K562 (cell line): ENCODE measurements around the gene AP3S2. TPM values are rescaled to one million over a fixed set of nuclear protein-coding genes. Genes with fewer than 3 reads are reported as not detected.

Source experiments
- CEBPB ChIP-seq: fragments of 450-650 bp; IDR thresholded peaks from 2 replicates; pipeline ENCODE4 v1.6.1; 2016; ENCODE audit warnings: missing genetic modification characterization, missing compliant biosample characterization
- EP400 ChIP-seq: fragments of 450-650 bp; IDR thresholded peaks from 2 replicates; pipeline ENCODE4 v1.6.1; 2017; ENCODE audit warnings: antibody characterized with exemption, mild to moderate bottlenecking, moderate library complexity
- NCOA4 ChIP-seq: fragments of 450-650 bp; IDR thresholded peaks from 2 replicates; pipeline ENCODE4 v1.6.1; 2018; ENCODE audit warnings: mild to moderate bottlenecking; ENCODE audit not compliant: partially characterized antibody
- PCBP1 ChIP-seq: fragments of 200-400 bp; formaldehyde crosslinking; IDR thresholded peaks from 2 replicates; pipeline ENCODE4 v1.6.1; 2018; ENCODE audit warnings: mild to moderate bottlenecking, low read depth, low read length; ENCODE audit not compliant: poor library complexity, severe bottlenecking
- SMARCC2 ChIP-seq: fragments of 450-650 bp; IDR thresholded peaks from 2 replicates; pipeline ENCODE4 v1.6.1; 2017; ENCODE audit warnings: antibody characterized with exemption, moderate library complexity, mild to moderate bottlenecking, low read depth
- TGIF2 ChIP-seq: sonication (generic); formaldehyde crosslinking; IDR thresholded peaks from 2 replicates; pipeline ENCODE4 v1.8.1; 2022; ENCODE audit warnings: mild to moderate bottlenecking, missing genetic modification reagents, moderate library complexity
- polyA plus RNA-seq, 8 experiments: library from polyadenylated mRNA; depleted of rRNA in 4 of 8; stranded (reverse) in 5 of 8; unstranded in 3 of 8; fragments of >200 nt; fragmentation: Nextera tagmentation in 2 of 8; fragmentation: Illumina TruSeq in 1 of 8; extraction: Ambion mirVana in 2 of 8; extraction: Trizol in 1 of 8; gene quantifications; 2 replicates each; pipeline versions ENCODE4 v1.2.1 to v1.2.3, GENCODE V29; 2011 to 2014; ENCODE audit warnings: inconsistent platforms in 1 of 8, missing spikeins in 1 of 8
- total RNA-seq, 7 experiments: library from RNA; depleted of rRNA in 6 of 7; stranded (reverse); fragments of >200 nt in 6 of 7; fragmentation: Illumina TruSeq in 2 of 7; extraction: Trizol in 2 of 7; gene quantifications; 2 replicates each; pipeline versions ENCODE4 v1.2.1 to v1.2.3, GENCODE V29; 2011 to 2021; ENCODE audit warnings: low replicate concordance in 1 of 7
- TF ChIP-seq, protein P1 (sequence below): fragments of 450-650 bp; IDR thresholded peaks from 2 replicates; pipeline ENCODE4 v1.6.1; 2017; ENCODE audit warnings: antibody characterized with exemption, mild to moderate bottlenecking
- TF ChIP-seq, protein P2 (sequence below): fragments of 250-450 bp; sonication (Bioruptor Pico); IDR thresholded peaks from 2 replicates; pipeline ENCODE4 v1.5.0; 2021; ENCODE audit warnings: mild to moderate bottlenecking, moderate library complexity
- TF ChIP-seq, protein P3 (sequence below): fragments of 200-800 bp; sonication (Bioruptor generic); IDR thresholded peaks from 2 replicates; pipeline ENCODE4 v1.6.1; 2016; ENCODE audit warnings: missing genetic modification characterization, missing compliant biosample characterization
- TF ChIP-seq, protein P4 (sequence below), 2 experiments: fragments of 450-650 bp; conservative IDR thresholded peaks; 2 replicates each; pipeline ENCODE4 v1.6.1; 2017; ENCODE audit warnings: mild to moderate bottlenecking in 2 of 2, moderate library complexity in 2 of 2

AP3S2 gene
- total and polyA plus RNA-seq, 9 of the 15 experiments (the other 6 are each of a cell fraction or from before 2014, with no cell fraction given) = 16.4 to 54.1 (median 37.4) TPM

DNA sequence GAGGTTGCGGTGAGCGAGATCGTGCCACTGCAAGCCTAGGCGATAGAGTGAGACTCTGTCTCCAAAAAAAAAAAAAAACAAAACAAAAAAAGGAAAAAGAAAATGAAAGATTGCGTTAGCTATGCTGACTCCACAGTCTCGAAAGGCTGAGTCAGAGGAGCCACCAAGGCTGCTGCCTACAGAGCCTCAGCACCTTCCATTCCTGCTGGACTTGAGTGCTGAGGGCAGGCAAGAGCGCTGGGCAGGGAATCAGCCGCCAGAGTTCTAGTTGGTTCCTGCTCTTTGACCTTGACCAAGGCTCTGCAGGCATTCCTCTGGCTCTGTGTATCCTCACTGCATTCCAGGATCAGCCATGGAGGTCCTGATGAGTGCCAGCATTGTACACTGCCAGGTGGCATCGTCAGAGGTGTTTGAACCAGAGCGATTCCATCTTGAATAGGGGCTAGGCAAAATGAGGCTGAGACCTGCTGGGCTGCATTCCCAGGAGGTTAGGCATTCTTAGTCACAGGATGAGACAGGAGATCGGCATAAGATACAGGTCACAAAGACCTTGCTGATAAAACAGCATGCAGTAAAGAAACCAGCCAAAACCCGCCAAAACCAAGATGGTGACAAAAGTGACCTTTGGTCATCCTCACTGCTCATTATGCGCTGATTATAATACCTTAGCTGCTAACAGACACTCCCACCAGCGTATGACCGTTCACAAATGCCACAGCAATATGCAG lies 111.7 kb downstream of the AP3S2 start (continued):
- TF ChIP-seq, protein P1, sequence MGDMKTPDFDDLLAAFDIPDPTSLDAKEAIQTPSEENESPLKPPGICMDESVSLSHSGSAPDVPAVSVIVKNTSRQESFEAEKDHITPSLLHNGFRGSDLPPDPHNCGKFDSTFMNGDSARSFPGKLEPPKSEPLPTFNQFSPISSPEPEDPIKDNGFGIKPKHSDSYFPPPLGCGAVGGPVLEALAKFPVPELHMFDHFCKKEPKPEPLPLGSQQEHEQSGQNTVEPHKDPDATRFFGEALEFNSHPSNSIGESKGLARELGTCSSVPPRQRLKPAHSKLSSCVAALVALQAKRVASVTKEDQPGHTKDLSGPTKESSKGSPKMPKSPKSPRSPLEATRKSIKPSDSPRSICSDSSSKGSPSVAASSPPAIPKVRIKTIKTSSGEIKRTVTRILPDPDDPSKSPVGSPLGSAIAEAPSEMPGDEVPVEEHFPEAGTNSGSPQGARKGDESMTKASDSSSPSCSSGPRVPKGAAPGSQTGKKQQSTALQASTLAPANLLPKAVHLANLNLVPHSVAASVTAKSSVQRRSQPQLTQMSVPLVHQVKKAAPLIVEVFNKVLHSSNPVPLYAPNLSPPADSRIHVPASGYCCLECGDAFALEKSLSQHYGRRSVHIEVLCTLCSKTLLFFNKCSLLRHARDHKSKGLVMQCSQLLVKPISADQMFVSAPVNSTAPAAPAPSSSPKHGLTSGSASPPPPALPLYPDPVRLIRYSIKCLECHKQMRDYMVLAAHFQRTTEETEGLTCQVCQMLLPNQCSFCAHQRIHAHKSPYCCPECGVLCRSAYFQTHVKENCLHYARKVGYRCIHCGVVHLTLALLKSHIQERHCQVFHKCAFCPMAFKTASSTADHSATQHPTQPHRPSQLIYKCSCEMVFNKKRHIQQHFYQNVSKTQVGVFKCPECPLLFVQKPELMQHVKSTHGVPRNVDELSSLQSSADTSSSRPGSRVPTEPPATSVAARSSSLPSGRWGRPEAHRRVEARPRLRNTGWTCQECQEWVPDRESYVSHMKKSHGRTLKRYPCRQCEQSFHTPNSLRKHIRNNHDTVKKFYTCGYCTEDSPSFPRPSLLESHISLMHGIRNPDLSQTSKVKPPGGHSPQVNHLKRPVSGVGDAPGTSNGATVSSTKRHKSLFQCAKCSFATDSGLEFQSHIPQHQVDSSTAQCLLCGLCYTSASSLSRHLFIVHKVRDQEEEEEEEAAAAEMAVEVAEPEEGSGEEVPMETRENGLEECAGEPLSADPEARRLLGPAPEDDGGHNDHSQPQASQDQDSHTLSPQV = peak; percentile 99
- TF ChIP-seq TGIF2 (CRISPR knock-in tag) = no peak
- TF ChIP-seq PCBP1 = no peak
- no peak; the same call in 1 of the 2 replicates for TF ChIP-seq CEBPB (tag)
- TF ChIP-seq, protein P2, sequence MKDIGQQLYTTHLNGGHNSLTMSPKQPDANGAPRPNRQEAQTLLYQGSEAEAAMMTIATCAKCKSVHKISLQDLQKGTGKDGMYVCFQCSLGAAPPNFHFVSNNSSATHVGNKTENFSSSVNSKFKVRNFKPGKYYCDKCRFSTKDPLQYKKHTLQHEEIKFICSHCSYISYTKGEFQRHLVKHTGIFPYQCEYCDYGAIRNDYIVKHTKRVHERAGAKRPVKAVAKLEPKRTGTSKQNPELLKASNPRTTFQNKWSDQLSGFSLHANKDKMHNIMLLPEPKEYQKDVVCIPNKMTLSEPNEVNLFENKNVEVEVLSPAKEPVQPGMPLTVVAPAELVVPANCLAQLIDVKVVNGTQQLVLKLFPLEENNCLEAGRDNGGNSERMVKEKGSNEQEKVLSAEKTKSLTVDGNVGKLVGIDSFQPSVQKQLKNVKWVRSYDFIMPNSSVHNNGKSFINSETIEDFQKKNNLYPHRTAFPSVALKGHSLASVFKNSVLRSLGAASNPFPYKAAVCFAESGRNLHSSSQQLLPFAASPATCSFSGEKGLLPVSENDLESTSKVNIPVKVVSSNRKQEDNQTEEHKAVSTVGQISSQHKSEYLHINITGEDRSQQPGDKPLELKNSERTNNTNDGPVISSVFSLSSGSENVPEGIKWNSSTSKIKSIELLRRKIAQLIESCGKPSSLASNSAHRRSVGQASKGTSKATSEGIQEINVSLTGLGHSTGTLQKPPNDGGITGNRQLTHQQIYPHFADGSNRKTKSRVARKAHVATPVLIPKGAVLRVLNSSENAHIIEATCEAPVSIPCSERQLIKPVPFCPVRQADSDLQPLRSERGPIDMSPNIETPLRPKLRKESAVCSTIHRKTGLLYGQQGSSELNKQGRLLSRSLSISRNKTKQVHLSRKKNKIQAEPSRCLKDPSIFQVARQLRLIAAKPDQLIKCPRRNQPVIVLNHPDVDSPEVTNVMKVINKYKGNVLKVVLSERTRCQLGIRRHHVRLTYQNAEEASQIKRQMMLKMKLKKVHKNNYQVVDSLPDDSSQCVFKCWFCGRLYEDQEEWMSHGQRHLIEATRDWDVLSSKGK (CRISPR knock-in tag) = 0 out of 2 replicates have a peak, but pooled peaks have one; percentile 48
- TF ChIP-seq, protein P3, sequence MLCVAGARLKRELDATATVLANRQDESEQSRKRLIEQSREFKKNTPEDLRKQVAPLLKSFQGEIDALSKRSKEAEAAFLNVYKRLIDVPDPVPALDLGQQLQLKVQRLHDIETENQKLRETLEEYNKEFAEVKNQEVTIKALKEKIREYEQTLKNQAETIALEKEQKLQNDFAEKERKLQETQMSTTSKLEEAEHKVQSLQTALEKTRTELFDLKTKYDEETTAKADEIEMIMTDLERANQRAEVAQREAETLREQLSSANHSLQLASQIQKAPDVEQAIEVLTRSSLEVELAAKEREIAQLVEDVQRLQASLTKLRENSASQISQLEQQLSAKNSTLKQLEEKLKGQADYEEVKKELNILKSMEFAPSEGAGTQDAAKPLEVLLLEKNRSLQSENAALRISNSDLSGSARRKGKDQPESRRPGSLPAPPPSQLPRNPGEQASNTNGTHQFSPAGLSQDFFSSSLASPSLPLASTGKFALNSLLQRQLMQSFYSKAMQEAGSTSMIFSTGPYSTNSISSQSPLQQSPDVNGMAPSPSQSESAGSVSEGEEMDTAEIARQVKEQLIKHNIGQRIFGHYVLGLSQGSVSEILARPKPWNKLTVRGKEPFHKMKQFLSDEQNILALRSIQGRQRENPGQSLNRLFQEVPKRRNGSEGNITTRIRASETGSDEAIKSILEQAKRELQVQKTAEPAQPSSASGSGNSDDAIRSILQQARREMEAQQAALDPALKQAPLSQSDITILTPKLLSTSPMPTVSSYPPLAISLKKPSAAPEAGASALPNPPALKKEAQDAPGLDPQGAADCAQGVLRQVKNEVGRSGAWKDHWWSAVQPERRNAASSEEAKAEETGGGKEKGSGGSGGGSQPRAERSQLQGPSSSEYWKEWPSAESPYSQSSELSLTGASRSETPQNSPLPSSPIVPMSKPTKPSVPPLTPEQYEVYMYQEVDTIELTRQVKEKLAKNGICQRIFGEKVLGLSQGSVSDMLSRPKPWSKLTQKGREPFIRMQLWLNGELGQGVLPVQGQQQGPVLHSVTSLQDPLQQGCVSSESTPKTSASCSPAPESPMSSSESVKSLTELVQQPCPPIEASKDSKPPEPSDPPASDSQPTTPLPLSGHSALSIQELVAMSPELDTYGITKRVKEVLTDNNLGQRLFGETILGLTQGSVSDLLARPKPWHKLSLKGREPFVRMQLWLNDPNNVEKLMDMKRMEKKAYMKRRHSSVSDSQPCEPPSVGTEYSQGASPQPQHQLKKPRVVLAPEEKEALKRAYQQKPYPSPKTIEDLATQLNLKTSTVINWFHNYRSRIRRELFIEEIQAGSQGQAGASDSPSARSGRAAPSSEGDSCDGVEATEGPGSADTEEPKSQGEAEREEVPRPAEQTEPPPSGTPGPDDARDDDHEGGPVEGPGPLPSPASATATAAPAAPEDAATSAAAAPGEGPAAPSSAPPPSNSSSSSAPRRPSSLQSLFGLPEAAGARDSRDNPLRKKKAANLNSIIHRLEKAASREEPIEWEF (CRISPR knock-in tag) = peak; percentile 96
- TF ChIP-seq, protein P4, sequence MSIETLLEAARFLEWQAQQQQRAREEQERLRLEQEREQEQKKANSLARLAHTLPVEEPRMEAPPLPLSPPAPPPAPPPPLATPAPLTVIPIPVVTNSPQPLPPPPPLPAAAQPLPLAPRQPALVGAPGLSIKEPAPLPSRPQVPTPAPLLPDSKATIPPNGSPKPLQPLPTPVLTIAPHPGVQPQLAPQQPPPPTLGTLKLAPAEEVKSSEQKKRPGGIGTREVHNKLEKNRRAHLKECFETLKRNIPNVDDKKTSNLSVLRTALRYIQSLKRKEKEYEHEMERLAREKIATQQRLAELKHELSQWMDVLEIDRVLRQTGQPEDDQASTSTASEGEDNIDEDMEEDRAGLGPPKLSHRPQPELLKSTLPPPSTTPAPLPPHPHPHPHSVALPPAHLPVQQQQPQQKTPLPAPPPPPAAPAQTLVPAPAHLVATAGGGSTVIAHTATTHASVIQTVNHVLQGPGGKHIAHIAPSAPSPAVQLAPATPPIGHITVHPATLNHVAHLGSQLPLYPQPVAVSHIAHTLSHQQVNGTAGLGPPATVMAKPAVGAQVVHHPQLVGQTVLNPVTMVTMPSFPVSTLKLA (conservative IDR thresholded peaks at IDR 0.05) = no peak
- no peak; the same call in 1 of the 2 replicates for TF ChIP-seq EP400
- no peak for TF ChIP-seq SMARCC2
- no peak for TF ChIP-seq NCOA4
